ENCODE measurements around the gene DYNLT2B.
A peak's percentile ranks its signal among the peaks of the same experiment; 100 is the strongest.
"Not testable (repeated sequence)": the region's sequence is repeated elsewhere in the genome, so short reads cannot be mapped to it uniquely, and the experiment has no call there.

DYNLT2B gene

GRCh38 chr3:196317687-196318467 is at the start of gene DYNLT2B:
TSS of gene DYNLT2B (minus strand) at chr3:196318240. CDS start at chr3:196318152, 88 bp downstream.
- peak; percentile 72 for DNase-seq (ENCODE audit: low read depth, low spot score)

- DNase-seq (ENCODE audit: low read depth, low spot score) = no peak
Observed at GRCh38 chr3:196365736-196366135, 47.7 kb upstream of the DYNLT2B start.

DNA sequence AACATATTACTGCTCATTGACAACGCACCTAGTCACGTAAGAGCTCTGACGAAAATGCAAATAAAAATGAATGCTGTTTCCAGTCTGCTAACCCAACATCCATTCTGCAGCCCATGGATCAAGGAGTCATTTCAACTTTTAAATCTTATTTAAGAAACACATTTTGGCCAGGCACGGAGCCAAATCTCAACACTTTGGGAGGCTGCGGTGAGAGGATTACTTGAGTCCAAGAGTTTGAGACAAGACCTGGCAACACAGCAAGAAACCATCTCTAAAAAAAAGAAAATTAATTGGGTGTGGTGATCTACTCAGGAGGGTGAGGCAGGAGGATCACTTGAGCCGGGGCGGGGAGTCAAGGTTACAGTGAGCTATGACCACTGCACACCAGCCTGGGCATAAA is 42.5 kb upstream of the DYNLT2B start:
- DNase-seq (ENCODE audit: low read depth, low spot score) = no peak

DNA sequence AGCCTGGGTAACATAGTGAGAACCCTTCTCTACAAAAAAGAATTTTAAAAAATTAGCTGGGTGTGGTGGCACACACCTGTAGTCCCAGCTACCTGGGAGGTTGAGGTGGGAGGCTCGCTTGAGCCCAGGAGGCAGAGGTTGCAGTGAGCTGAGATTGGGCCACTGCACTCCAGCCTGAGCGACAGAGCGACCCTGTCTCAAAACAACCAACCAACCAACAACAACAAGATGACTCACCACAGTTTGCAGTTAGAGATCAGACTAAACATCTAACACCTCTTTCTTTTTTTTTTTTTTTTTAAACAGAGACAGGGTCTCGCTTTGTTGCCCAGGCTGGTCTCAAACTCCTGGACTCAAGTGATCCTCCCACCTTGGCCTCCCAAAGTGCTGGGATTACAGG is 40.5 kb upstream of the DYNLT2B start:
- DNase-seq (ENCODE audit: low read depth, low spot score) = not testable (repeated sequence)

DNA sequence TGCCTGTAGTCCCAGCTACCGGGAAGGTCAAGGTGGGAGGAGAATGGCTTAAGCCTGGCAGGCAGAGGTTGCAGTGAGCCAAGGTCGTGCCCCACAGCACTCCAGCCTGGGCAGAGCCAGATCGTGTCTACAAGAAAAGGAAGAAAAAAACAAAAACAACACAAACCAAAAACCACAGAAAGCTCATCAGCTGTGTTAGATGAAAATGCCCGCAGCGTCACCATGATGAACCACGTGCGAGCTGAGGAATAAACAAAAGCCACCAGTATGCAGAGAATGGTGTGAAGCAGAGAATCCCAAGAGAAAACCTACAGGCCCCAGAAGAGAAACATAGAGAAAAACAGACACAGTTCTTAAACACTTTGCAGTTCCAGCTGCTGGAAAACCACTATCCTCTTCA is 39.9 kb upstream of the DYNLT2B start:
- DNase-seq (ENCODE audit: low read depth, low spot score) = no peak

DNA sequence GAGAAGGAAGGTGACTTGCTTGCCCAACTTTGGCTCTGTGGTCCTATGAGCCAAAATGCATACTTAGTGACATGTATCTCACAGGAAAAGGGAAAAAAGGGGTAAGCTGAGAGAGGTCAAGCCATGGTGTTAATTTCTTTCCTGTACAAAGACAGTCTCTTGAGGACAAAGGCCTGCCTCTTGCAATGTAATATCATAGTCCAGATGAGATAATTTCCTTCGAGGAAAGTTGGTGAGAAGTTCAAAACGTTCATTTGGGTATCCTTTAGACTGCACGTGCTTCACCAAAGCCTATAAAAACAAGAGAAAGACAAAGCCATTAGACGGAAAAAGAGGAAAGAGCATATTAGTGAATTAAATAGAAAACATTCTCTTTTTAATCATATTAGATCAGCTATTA is 38.5 kb upstream of the DYNLT2B start:
- DNase-seq (ENCODE audit: low read depth, low spot score) = no peak

- DNase-seq (ENCODE audit: low read depth, low spot score) = no peak
Observed at GRCh38 chr3:196355668-196356067, 37.6 kb upstream of the DYNLT2B start.

DNA sequence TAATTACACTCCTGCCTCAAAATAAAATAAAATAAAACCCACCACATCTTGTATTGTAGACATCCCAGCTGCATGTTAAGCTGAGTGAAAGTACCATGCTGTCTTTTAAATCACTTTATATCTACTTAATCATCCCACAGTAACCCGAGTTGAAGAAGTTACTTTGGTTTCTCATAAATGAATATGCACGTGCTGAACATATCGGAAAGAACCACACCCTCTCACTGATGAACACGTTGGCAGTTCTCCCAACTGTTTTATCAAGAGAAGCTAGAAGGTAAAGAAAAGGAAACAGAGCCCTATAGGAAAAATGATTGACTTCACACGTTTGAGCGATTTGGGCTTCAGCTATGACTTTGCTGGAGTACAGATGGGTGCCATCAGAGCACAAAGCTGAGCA is 36.1 kb upstream of the DYNLT2B start:
- DNase-seq (ENCODE audit: low read depth, low spot score) = no peak

GRCh38 chr3:196351541-196351940 is 33.5 kb upstream of the DYNLT2B start:
- DNase-seq (ENCODE audit: low read depth, low spot score) = no peak

DNA sequence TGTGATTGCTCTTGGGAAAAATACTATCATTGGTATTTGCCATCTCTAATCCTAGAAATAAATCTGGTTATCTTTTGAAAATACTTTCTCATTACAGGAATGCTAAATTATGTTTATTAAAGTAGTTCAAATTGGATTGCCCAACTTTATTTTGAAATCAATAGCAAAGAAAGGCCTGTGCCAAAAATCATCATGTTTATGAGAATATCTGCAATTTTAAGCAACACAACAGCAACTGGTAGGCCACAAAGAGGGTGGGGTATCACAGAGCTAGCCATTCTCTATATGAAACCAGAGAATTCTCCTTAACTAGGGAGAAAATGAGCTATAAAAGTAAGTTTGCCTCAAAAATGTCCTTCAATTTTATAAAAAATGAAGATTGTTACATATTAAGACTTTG is 32.0 kb upstream of the DYNLT2B start:
- no peak for DNase-seq (ENCODE audit: low read depth, low spot score)

DNA sequence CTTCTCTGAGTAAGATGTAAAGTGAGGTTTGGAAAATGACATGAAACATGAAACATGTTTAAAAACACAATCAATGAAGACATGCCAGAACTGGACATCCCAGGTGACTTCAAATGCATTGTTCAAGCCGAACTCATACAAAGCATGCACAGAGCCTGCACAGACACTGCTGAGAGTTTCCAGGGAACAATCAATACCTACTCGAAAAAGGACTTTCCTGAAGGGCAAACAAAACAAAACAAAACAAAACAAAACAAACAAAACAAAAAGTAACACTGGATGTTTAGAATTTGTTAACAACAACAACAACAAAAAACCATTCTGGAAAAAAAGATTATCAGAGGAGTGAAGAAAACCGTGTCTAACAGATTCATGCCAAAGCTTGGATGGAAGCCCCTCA is 30.7 kb upstream of the DYNLT2B start:
- no peak for DNase-seq (ENCODE audit: low read depth, low spot score)

DNA sequence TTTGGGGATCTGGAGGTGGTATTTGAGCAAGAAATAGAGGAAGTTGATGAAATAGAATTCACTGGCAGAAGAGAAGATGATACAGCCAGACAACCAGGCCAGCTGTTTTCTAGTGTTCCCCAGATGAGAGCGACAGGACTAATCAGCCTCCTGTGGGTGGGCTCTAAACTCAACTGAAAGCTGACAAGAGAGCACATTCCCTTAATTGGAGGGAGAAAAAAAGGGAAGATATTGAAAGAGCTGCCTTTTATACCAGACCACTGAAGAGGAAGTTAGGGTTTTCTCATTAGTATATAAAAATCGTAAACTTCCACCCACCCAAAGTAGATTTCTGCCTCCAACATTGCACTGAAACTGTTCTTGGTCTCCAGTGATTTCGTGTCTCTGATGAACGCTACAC is 26.6 kb upstream of the DYNLT2B start:
- no peak for DNase-seq (ENCODE audit: low read depth, low spot score)

DNA sequence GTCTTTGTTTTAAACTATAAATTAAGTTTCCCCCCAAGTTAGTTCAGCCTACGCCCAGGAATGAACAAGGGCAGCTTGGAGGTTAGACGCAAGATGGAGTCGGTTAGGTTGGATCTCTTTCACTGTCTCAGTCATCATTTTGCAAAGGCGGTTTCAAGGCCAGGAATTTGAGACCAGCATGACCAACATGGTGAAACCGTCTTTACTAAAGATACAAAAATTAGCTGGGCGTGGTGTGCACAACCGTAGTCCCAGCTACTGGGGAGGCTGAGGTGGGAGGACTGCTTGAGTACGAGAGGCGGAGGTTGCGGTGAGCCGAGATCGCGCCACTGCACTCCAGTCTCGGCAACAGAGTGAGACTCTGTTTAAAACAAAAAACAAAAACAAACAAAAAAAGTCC is 25.9 kb upstream of the DYNLT2B start:
- not testable (repeated sequence) for DNase-seq (ENCODE audit: low read depth, low spot score)

GRCh38 chr3:196341137-196341536 is 23.1 kb upstream of the DYNLT2B start:
- no peak for DNase-seq (ENCODE audit: low read depth, low spot score)

GRCh38 chr3:196340466-196340865 is 22.4 kb upstream of the DYNLT2B start:
- DNase-seq (ENCODE audit: low read depth, low spot score) = no peak

DNA sequence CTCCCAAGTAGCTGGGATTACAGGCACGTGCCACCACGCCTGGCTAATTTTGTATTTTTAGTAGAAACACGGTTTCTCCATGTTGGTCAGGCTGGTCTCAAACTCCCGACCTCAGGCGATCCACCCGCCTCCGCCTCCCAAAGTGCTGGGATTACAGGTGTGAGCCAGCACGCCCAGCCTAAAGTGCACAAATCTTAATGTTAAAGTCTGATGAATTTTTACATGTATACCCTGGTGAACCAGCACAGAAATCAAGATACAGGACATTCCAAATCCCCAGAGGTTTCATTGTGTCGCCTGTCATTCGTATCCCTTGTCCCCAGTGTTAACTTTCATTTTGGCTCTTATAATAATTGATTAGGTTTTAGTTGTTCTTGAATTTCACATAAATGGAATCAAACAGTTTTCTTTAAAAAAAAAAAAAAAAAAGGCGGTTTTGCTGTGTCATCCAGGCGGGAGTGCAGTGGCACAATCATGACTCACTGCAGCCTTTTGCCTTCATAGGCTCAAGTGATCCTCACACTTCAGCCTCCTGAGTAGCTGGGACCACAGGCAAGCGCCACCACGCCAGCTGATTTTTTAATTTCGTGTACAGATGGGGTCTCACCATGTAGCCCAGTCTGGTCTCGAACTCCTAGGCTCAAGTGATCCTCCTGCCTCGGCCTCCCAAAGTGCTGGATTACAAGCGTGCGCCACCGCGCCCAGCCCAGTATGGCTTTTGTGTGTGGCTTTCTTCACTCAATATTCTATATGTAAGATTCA is 21.6 kb upstream of the DYNLT2B start:
- DNase-seq (ENCODE audit: low read depth, low spot score) = no peak

DNA sequence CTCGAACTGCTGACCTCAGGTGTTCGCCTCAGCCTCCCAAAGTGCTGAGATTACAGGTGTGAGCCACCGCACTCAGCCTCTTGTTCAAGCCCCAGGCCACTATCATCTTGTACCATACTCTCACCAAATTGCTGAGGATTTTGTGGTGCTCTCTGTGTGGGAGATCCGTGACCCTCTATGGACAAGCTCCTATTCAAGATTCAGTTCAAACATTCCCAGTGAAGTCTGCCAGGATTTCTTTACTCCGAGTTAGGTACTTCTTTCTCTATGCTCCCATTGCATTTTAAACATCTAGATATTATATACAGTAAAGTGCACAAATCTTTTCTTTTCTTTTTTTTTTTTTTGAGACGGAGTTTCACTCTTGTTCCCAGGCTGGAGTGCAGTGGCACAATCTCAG is 21.0 kb upstream of the DYNLT2B start:
- no peak for DNase-seq (ENCODE audit: low read depth, low spot score)

DNA sequence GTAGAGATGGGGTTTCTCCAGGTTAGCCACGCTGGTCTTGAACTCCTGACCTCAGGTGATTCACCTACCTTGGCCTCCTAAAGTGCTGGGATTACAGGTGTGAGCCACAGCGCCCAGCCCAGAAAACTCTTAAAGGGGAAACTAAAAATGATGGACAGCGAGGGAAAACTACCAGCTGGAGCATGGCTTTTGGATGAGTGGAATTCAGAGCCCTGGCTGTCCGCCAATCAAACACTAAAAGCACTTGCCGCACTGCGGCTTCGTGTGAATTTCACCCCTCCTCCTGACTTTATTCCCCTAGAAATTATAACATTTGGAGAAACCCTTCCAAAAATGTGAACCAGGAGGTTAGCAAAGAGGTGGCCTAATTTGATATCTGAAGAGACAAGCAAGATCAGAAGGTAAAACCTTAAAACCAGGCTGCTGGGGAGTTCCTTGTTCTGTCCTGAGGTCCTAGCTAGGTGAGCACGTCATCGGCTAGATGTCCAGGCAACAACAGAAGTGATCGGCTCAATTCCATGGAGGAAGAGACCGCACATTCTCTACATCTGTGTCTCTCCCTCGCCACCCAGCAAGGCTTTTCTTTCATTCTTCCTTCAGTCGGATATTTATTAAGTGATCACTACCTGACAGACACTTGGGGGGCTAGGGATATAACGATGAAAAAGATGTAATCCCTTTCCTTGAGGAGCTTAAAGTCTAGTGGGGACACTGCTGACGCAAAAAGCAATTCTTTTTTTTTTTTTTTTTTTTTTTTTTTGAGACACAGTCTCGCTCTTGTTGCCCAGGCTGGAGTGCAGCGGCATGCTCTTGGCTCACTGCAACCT is 18.5 kb upstream of the DYNLT2B start:
- DNase-seq (ENCODE audit: low read depth, low spot score) = no peak

- DNase-seq (ENCODE audit: low read depth, low spot score) = no peak
Observed at GRCh38 chr3:196335503-196335948, 17.5 kb upstream of the DYNLT2B start.

- no peak for DNase-seq (ENCODE audit: low read depth, low spot score)
Observed at GRCh38 chr3:196334982-196335381, 16.9 kb upstream of the DYNLT2B start.

DNA sequence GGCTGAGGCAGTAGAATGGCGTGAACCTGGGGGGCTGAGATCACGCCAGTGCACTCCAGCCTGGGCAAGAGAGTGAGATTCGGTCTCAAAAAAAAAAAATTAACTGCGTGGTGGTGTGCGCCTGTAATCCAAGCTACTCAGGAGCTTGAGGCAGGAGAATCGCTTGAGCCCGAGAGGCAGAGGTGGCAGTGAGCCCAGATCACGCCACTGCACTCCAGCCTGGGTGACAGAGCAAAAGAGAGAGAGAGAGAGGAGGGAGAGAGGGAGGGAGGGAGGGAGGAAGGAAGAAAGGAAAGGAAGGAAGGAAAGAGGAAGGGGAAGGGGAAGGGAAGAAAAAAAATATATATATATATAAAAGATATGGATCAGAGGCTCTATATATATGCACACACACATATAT is 14.1 kb upstream of the DYNLT2B start:
- no peak for DNase-seq (ENCODE audit: low read depth, low spot score)

GRCh38 chr3:196327405-196327804 is 9.4 kb upstream of the DYNLT2B start:
- no peak for DNase-seq (ENCODE audit: low read depth, low spot score)
